B cell (primary cell): Measurements from ENCODE around the gene PTH2R.

Experiments
- CTCF ChIP-seq: fragments of 200-600 bp; IDR thresholded peaks from one replicate; pipeline ENCODE4 v1.8.0; 2022; ENCODE audit warnings: antibody characterized with exemption, mild to moderate bottlenecking
- EZH2 ChIP-seq: IDR thresholded peaks from 2 replicates; pipeline ENCODE4 v1.6.1; 2012; ENCODE audit warnings: borderline replicate concordance, low read depth, mild to moderate bottlenecking, moderate library complexity, low read length; ENCODE audit not compliant: insufficient read depth, poor library complexity, severe bottlenecking

- peak; percentile 97 for TF ChIP-seq CTCF
- no peak for TF ChIP-seq EZH2
Measured at GRCh38 chr2:208373460-208374089, 33.0 kb upstream of the PTH2R start.
